ENCODE data around the gene NCOA4.
"Not testable (repeated sequence)": the region's sequence is repeated elsewhere in the genome, so short reads cannot be mapped to it uniquely, and the experiment has no call there.

The NCOA4 gene

DNA sequence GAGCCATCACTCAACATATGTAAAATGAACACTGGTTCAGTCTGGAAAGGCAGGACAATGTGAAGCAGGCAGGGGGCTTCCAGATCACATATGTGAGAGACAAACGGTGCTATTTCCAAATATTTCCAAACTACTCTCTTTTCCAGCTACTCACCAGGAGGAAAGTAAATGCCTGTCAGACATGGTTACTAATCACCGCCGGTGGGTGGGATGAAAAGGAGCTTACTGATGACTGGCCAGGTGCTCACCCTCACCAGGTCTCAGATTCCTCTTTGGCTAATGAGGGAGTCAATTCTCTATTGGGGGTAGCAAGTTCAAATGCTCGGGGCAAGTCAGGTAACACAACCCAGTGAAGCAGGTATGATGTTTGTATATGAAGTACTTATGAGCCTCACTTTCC, 25.3 kb upstream of the NCOA4 start:
- no peaks in the 10 kb centered on the region for H3K27me3 ChIP-seq
- H3K4me3 ChIP-seq (ENCODE audit: low read depth in 1 of 2, low read length in 1 of 2), result no peak overlapping the region
- TF ChIP-seq, protein P1, sequence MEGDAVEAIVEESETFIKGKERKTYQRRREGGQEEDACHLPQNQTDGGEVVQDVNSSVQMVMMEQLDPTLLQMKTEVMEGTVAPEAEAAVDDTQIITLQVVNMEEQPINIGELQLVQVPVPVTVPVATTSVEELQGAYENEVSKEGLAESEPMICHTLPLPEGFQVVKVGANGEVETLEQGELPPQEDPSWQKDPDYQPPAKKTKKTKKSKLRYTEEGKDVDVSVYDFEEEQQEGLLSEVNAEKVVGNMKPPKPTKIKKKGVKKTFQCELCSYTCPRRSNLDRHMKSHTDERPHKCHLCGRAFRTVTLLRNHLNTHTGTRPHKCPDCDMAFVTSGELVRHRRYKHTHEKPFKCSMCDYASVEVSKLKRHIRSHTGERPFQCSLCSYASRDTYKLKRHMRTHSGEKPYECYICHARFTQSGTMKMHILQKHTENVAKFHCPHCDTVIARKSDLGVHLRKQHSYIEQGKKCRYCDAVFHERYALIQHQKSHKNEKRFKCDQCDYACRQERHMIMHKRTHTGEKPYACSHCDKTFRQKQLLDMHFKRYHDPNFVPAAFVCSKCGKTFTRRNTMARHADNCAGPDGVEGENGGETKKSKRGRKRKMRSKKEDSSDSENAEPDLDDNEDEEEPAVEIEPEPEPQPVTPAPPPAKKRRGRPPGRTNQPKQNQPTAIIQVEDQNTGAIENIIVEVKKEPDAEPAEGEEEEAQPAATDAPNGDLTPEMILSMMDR (IDR thresholded peaks at IDR 0.05), result no peak
- peak overlapping the region; percentile 53 for H3K27ac ChIP-seq
- H3K36me3 ChIP-seq, result no peaks in the 10 kb centered on the region
- H3K4me1 ChIP-seq (ENCODE audit: control insufficient read depth in 1 of 2, insufficient read depth in 1 of 2, low read depth in 1 of 2, low read length in 1 of 2), result peaks cover 7 to 25% of the 10 kb centered on the region in 2 experiments
- no peaks in the 10 kb centered on the region for H3K9me3 ChIP-seq

DNA sequence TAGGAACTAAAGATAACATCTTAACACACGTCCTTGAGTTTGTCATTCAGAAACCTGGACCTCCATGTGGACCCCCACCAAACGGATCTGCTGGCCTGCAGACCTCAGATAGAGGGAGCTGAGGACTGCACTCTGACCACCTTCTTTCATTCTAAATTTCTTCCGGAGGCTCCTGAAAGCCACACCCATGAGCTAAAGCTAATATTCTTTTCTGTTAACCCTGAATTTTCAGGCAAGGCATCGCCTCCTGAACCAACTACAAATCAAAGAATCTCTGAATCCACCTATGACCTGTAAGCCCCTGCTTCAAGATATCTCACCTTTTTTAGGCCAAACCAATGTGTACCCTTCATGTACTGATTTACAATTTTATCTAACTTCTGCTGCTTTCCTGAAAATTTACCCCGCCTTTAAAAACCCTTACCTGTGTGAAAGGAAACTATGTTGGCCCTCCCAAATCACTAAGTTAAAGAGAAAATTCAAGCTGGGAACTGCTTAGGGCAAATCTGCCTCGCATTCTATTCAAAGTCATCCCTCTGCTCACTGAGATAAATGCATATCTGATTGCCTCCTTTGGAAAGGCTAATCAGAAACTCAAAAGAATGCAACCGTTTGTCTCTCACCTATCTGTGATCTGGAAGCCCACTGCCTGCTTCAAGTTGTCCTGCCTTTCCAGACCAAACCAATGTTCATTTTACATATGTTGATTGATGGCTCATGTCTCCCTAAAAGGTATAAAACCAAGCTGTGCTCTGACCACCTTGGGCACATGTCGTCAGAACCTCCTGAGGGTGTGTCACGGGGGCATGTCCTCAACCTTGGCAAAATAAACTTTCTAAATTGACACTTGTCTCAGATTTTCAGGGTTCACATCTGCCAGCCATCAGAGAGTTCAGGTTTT, 23.4 kb upstream of the NCOA4 start:
- Histone ChIP-seq H3K4me1 (ENCODE audit: control insufficient read depth in 1 of 2, insufficient read depth in 1 of 2, low read depth in 1 of 2, low read length in 1 of 2) (peaks cover 7 to 25% of the 10 kb centered on the region in 2 experiments), H3K27ac (peak overlapping the region; percentile 66), H3K27me3 (no peaks in the 10 kb centered on the region), H3K4me3 (ENCODE audit: low read depth in 1 of 2, low read length in 1 of 2) (no peak overlapping the region), H3K9me3 (no peaks in the 10 kb centered on the region), H3K36me3 (no peaks in the 10 kb centered on the region)
- TF ChIP-seq, protein P1 (IDR thresholded peaks at IDR 0.05), result no peak

DNA sequence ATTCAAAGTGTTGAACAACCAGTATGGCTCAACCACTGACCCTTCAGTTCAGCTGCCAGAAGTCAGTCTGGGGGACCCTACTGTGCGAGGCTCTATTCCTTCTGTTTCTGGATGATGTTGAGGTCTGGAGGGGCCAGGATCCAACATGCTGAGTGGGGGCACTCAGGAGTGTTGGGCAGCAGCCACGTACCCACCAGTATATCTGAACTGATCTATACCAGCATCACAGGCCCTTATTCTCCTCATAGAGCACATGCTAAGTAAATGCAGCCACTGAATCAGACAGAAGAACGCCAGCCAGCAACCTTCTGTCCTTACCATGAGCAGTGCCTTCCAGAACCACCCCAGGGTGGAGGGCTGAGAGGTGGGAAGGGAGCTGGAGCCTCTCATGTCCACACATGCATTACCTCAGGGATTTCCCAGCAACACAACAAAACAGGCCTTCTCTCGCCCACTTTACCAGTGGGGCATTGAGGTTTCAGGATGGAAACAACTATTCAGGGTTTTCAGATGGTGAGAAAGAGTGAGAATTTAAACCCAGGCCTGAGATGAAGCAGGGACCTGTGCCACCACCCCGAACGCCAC, 22.5 kb upstream of the NCOA4 start:
- TF ChIP-seq, protein P1 (IDR thresholded peaks at IDR 0.05), result no peak
- H3K9me3 ChIP-seq, result no peaks in the 10 kb centered on the region
- peaks cover 7 to 25% of the 10 kb centered on the region in 2 experiments for H3K4me1 ChIP-seq (ENCODE audit: control insufficient read depth in 1 of 2, insufficient read depth in 1 of 2, low read depth in 1 of 2, low read length in 1 of 2)
- no peaks in the 10 kb centered on the region for H3K36me3 ChIP-seq
- H3K27ac ChIP-seq, result no peak overlapping the region
- H3K4me3 ChIP-seq (ENCODE audit: low read depth in 1 of 2, low read length in 1 of 2), result no peak overlapping the region
- no peaks in the 10 kb centered on the region for H3K27me3 ChIP-seq

DNA sequence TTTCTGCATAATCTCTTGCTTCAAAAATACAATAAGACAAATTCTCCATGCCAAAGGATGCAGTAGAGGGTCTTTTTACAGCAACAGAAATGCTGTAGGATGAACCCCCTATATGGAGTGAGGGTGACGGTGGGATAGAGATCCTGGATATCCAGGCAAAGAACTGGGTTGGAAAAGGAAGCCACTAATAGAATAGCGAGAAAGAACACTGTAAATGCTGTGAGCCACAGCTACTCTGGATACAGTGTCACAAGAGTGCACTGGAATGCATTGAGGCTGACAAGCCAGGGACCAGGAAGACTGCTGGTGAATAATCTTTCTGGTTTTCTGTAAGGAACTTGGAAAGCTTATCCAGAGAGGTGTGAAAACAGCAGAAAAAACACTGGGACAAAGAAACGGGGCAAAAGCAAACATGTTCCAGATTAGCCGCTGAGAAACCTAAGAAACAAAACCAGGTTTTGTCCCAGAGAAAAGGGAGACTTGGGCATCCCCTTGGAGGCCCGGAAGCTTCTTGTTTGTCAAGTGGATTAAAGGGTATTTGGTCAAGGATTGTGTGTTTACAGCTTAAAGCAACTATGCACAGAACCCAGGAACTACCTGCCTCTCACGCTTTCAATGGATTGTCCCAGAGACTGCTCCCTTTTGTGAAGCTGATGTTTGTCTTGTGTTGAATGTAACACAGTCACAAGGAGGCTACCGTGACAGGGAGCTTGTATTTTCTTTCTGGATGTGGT, 21.8 kb upstream of the NCOA4 start:
- no peaks in the 10 kb centered on the region for H3K27me3 ChIP-seq
- TF ChIP-seq, protein P1 (IDR thresholded peaks at IDR 0.05), result no peak
- H3K27ac ChIP-seq, result no peak overlapping the region
- peaks cover 7 to 25% of the 10 kb centered on the region in 2 experiments for H3K4me1 ChIP-seq (ENCODE audit: control insufficient read depth in 1 of 2, insufficient read depth in 1 of 2, low read depth in 1 of 2, low read length in 1 of 2)
- no peaks in the 10 kb centered on the region for H3K36me3 ChIP-seq
- H3K9me3 ChIP-seq, result no peaks in the 10 kb centered on the region
- H3K4me3 ChIP-seq (ENCODE audit: low read depth in 1 of 2, low read length in 1 of 2), result no peak overlapping the region

DNA sequence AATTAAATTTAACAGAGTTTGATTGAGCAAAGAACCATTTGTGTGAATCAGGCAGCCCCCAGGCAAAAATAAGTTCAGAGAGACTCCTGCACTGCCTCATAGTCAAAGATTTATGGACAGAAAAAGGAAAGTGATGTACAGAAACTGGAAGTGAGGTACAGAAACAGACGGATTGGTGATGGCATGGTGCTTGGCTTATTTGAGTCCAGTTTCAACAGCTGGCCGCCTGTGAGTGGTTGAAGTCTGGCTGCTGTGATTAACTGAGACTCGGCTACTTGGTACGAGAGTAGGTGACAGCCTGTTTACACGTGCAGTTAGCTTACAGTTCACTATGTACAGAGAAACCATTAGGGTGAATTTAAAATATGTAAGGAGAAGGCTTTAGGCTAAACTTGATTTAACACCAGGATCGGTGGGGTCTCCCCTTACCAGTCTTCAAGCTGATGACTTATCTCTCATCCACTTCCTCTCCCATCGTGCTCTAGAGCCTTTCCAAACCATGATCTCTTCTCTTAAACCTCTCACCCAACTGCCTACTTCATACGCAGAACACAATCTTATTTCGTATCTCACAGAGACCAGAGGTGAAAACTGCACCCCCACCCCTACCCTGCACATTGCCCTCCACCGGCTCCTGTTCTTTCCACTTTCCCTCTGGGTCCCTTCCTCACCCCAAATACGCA, 20.7 kb upstream of the NCOA4 start:
- no peak overlapping the region for H3K4me3 ChIP-seq (ENCODE audit: low read depth in 1 of 2, low read length in 1 of 2)
- TF ChIP-seq, protein P1 (IDR thresholded peaks at IDR 0.05), result no peak
- peaks cover 7 to 25% of the 10 kb centered on the region in 2 experiments for H3K4me1 ChIP-seq (ENCODE audit: control insufficient read depth in 1 of 2, insufficient read depth in 1 of 2, low read depth in 1 of 2, low read length in 1 of 2)
- H3K27me3 ChIP-seq, result no peaks in the 10 kb centered on the region
- H3K9me3 ChIP-seq, result no peaks in the 10 kb centered on the region
- H3K36me3 ChIP-seq, result no peaks in the 10 kb centered on the region
- no peak overlapping the region for H3K27ac ChIP-seq

DNA sequence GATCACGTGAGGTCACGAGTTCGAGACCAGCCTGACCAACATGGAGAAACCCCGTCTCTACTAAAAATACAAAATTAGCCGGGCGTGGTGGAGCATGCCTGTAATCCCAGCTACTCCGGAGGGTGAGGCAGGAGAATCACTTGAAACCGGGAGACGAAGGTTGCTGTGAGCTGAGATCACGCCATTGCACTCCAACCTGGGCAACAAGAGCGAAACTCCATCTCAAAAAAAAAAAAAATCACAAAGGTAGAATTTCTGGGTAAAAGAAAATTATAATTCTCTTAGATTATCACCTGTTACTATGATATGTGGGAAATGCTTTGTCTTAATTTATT, 19.0 kb upstream of the NCOA4 start:
- not testable (repeated sequence) for H3K27ac ChIP-seq; H3K36me3 ChIP-seq; H3K27me3 ChIP-seq; H3K4me3 ChIP-seq (ENCODE audit: low read depth in 1 of 2, low read length in 1 of 2); H3K9me3 ChIP-seq
- peaks cover 4 to 13% of the 10 kb centered on the region in 2 experiments for H3K4me1 ChIP-seq (ENCODE audit: control insufficient read depth in 1 of 2, insufficient read depth in 1 of 2, low read depth in 1 of 2, low read length in 1 of 2)
